WI38 (cell line): Measurements from ENCODE around the gene SLC16A4.

Experiments used
- H3K4me3 ChIP-seq: 2 replicates; pipeline ENCODE4 v1.5.1; 2011; ENCODE audit warnings: low read depth, mild to moderate bottlenecking, control low read depth, low read length
- CTCF ChIP-seq: IDR thresholded peaks from 2 replicates; pipeline ENCODE4 v1.5.1; 2012; ENCODE audit warnings: low read depth, mild to moderate bottlenecking, control low read depth, low read length

The SLC16A4 gene

GRCh38 chr1:110355321-110355720, 35.5 kb downstream of the SLC16A4 start:
- TF ChIP-seq CTCF: no peak

GRCh38 chr1:110350360-110350759, 40.5 kb downstream of the SLC16A4 start:
- no peak overlapping the region for H3K4me3 ChIP-seq
- no peak for TF ChIP-seq CTCF

More at GRCh38 chr1:110355321-110355720, 35.5 kb downstream of the SLC16A4 start:
- H3K4me3 ChIP-seq: no peak overlapping the region

DNA sequence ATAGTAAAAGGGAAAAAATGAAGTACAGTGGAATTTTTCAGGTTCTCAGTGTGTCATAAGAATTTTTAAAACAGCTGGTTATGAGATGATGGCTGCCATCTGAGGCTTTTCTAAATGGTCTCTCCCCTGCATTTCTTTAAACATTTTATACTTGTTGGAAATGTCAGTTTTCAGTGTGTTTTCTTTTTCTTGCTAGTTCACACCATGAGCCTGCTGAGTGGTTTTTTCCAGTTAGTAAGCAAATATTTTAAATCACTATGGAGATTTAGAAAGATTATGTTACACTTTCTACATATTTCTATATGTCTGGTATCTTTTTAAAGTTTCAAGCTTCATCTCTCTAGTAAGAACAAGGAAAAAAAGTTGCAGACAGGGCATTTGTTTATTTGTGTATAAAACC, 42.1 kb downstream of the SLC16A4 start:
- H3K4me3 ChIP-seq: no peak overlapping the region
- no peak for TF ChIP-seq CTCF

GRCh38 chr1:110348050-110348449, 42.8 kb downstream of the SLC16A4 start:
- TF ChIP-seq CTCF: no peak
- no peak overlapping the region for H3K4me3 ChIP-seq

GRCh38 chr1:110347182-110347893, 43.5 kb downstream of the SLC16A4 start:
- H3K4me3 ChIP-seq: no peak overlapping the region
- TF ChIP-seq CTCF: no peak

DNA sequence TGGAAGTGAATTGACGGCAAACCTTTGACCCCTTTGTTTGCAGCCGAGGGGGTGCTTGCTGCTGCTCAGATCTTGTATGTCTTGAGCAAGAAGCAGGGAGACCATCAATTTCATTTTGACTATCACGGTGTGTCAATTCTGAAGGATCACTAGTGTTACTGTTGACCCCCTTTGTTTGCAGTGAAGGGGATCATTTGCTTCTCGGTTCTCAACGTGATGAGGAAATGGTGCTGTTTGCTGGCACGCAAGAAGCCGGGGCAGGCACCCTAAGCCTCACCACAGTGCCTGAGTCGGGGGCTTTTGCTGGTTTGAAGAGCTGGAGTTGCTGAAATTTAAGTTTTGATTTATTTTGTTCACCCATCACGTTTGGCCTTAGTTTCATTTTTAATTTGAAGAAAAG, 44.1 kb downstream of the SLC16A4 start:
- no peak overlapping the region for H3K4me3 ChIP-seq
- no peak for TF ChIP-seq CTCF

- H3K4me3 ChIP-seq: no peak overlapping the region
- no peak for TF ChIP-seq CTCF
Observed at GRCh38 chr1:110345480-110345879, 45.3 kb downstream of the SLC16A4 start.
